IMR-90 (cell line): ENCODE data around the gene MARCHF9. TPM values are rescaled to one million over a fixed set of nuclear protein-coding genes. Genes with fewer than 3 reads are reported as not detected.

Experiments used
- ATAC-seq: fragments of 200-7000 bp; cut with Tn5 transposase; 2 replicates; pipeline ENCODE4 v1.9.1; 2020; ENCODE audit warnings: low read depth, mild to moderate bottlenecking, moderate library complexity
- BruUV-seq: library from RNA; stranded (reverse); fragments of 400-500 nt; replicated peaks from 2 replicates; lab custom pipeline; 2021; lab: Mats Ljungman, UMichigan
- CTCF ChIA-PET: fragments of 300-600 bp; formaldehyde crosslinking; extraction: SDS; loops from one replicate; lab custom pipeline; 2021; ENCODE audit warnings: antibody characterized with exemption; lab: Yijun Ruan, JAX
- POLR2A ChIA-PET: fragments of 300-600 bp; sonication (Branson Sonifier 250); formaldehyde crosslinking; loops from one replicate; lab custom pipeline; 2022; ENCODE audit warnings: antibody characterized with exemption; ENCODE audit not compliant: unreplicated experiment; lab: Charles Lee
- DNase-seq: peaks from one replicate; pipeline ENCODE4 v3.0.0; 2013
- H2AFZ ChIP-seq: replicated peaks from 2 replicates; pipeline ENCODE3; 2013; ENCODE audit warnings: low read length, mild to moderate bottlenecking; ENCODE audit not compliant: poor library complexity
- H2AK5ac ChIP-seq: 2 replicates; pipeline ENCODE4 v1.6.1; 2013; ENCODE audit warnings: low read depth, low read length, inconsistent platforms
- H2AK9ac ChIP-seq: replicated peaks from 2 replicates; pipeline ENCODE3; 2013; ENCODE audit warnings: mild to moderate bottlenecking, low read depth, low read length, moderate library complexity; ENCODE audit not compliant: poor library complexity
- H2BK120ac ChIP-seq: 2 replicates; pipeline ENCODE4 v1.6.1; 2013; ENCODE audit warnings: low read depth, low read length, inconsistent platforms
- H2BK15ac ChIP-seq: 3 replicates; pipeline ENCODE4 v1.6.1; 2013; ENCODE audit warnings: low read depth, low read length, inconsistent platforms
- H2BK20ac ChIP-seq: 2 replicates; pipeline ENCODE4 v1.6.1; 2013; ENCODE audit warnings: low read depth, mild to moderate bottlenecking, inconsistent platforms, low read length, moderate library complexity
- H2BK5ac ChIP-seq: 2 replicates; pipeline ENCODE4 v1.6.1; 2013; ENCODE audit warnings: mild to moderate bottlenecking, low read depth, low read length, inconsistent platforms; ENCODE audit not compliant: poor library complexity, severe bottlenecking
- H3K14ac ChIP-seq: replicated peaks from 2 replicates; pipeline ENCODE4 v1.6.1; 2013; ENCODE audit warnings: low read depth, low read length, inconsistent platforms
- H3K18ac ChIP-seq: 2 replicates; pipeline ENCODE4 v1.6.1; 2013; ENCODE audit warnings: low read depth, low read length, control low read depth
- H3K23ac ChIP-seq: 2 replicates; pipeline ENCODE4 v1.6.1; 2013; ENCODE audit warnings: low read depth, low read length, inconsistent platforms
- H3K27ac ChIP-seq: 2 replicates; pipeline ENCODE4 v1.5.1; 2013; ENCODE audit warnings: mild to moderate bottlenecking, control low read depth, low read length; ENCODE audit not compliant: insufficient read depth
- H3K27me3 ChIP-seq: 2 replicates; pipeline ENCODE4 v1.6.1; 2013; ENCODE audit warnings: low read length; ENCODE audit not compliant: control insufficient read depth, insufficient read depth
- H3K36me3 ChIP-seq: 2 replicates; pipeline ENCODE4 v1.6.1; 2013; ENCODE audit warnings: low read length, mixed read lengths; ENCODE audit not compliant: control insufficient read depth, insufficient read depth
- H3K4ac ChIP-seq: 2 replicates; pipeline ENCODE4 v1.6.1; 2013; ENCODE audit warnings: low read depth, low read length, inconsistent platforms
- H3K4me1 ChIP-seq: 2 replicates; pipeline ENCODE4 v1.6.1; 2013; ENCODE audit warnings: low read length, mixed read lengths; ENCODE audit not compliant: control insufficient read depth, insufficient read depth
- H3K4me2 ChIP-seq: 2 replicates; pipeline ENCODE4 v1.6.1; 2013; ENCODE audit warnings: low read depth, mild to moderate bottlenecking, control low read depth, low read length, moderate library complexity
- H3K4me3 ChIP-seq: 2 replicates; pipeline ENCODE4 v1.5.1; 2013; ENCODE audit warnings: low read depth, mild to moderate bottlenecking, control low read depth, low read length, moderate library complexity; ENCODE audit not compliant: insufficient read depth
- H3K56ac ChIP-seq: 2 replicates; pipeline ENCODE4 v1.6.1; 2013; ENCODE audit warnings: low read length, inconsistent platforms; ENCODE audit not compliant: insufficient read depth; ENCODE audit errors: extremely low read depth
- H3K79me1 ChIP-seq, 2 experiments: 2 replicates each; pipeline ENCODE4 v1.6.1; 2013; ENCODE audit warnings: low read length in 2 of 2, inconsistent platforms in 1 of 2, low read depth in 1 of 2
- H3K9ac ChIP-seq: 2 replicates; pipeline ENCODE4 v1.6.1; 2013; ENCODE audit warnings: low read depth, low read length, control low read depth
- H3K9me1 ChIP-seq: 2 replicates; pipeline ENCODE4 v1.6.1; 2013; ENCODE audit warnings: low read length, inconsistent platforms; ENCODE audit not compliant: insufficient read depth
- H3K9me3 ChIP-seq: 2 replicates; pipeline ENCODE4 v1.6.1; 2013; ENCODE audit warnings: low read length; ENCODE audit not compliant: control insufficient read depth, insufficient read depth
- H4K20me1 ChIP-seq: 2 replicates; pipeline ENCODE4 v1.6.1; 2013; ENCODE audit warnings: low read length, inconsistent platforms; ENCODE audit not compliant: insufficient read depth
- H4K5ac ChIP-seq: 2 replicates; pipeline ENCODE4 v1.6.1; 2013; ENCODE audit warnings: mild to moderate bottlenecking, low read depth, low read length, control low read depth
- H4K8ac ChIP-seq, 2 experiments: 2 replicates each; pipeline ENCODE4 v1.6.1; 2013; ENCODE audit warnings: low read depth in 2 of 2, low read length in 2 of 2, control low read depth in 1 of 2, inconsistent platforms in 1 of 2
- H4K91ac ChIP-seq: 2 replicates; pipeline ENCODE4 v1.6.1; 2013; ENCODE audit warnings: low read depth, low read length, inconsistent platforms; ENCODE audit not compliant: insufficient read depth
- RFX5 ChIP-seq: IDR thresholded peaks from 2 replicates; pipeline ENCODE4 v1.8.0; 2012; ENCODE audit warnings: low read depth, mild to moderate bottlenecking, low read length, moderate library complexity
- WGBS, 2 experiments: methylation state at CpG; one replicate each; pipeline versions ENCODE4 v1.1.5 to v1.1.7; 2013; ENCODE audit warnings: missing lambda C conversion rate in 2 of 2; ENCODE audit not compliant: insufficient read length in 1 of 2; ENCODE audit errors: extremely low coverage in 2 of 2; 5-methylcytosine and 5-hydroxymethylcytosine counted together
- dilution Hi-C: fragments of 300-500 bp; cut with HindIII; formaldehyde crosslinking; loops from one replicate; pipeline ENCODE4 v1.14.3; 2018; ENCODE audit warnings: low sequenced_read_pairs; ENCODE audit not compliant: unreplicated experiment
- in situ Hi-C: fragments of 300-500 bp; cut with MboI; formaldehyde crosslinking; loops from 3 replicates; pipeline ENCODE4 v1.14.3; 2019; ENCODE audit warnings: low sequenced_read_pairs, inconsistent platforms, mixed read lengths
- intact Hi-C: fragments of 100-400 bp; cut with micrococcal nuclease; formaldehyde crosslinking; loops from 2 replicates; pipeline ENCODE4 v1.10.0; 2022
- polyA plus RNA-seq, 3 experiments: library from polyadenylated mRNA; depleted of rRNA; stranded (reverse); fragments of >200 nt; gene quantifications; 2 replicates each; pipeline ENCODE4 v1.2.3, GENCODE V29; 2012; ENCODE audit warnings: low replicate concordance in 1 of 3
- total RNA-seq: library from RNA; depleted of rRNA; stranded (reverse); fragments of >200 nt; gene quantifications from 2 replicates; pipeline ENCODE4 v1.2.3, GENCODE V29; 2012
- TF ChIP-seq, protein P1 (sequence below): conservative IDR thresholded peaks from 2 replicates; pipeline ENCODE4 v1.5.1; 2012; ENCODE audit warnings: mild to moderate bottlenecking, low read depth, low read length, improper control_type of control experiment

Gene MARCHF9
- total and polyA plus RNA-seq, 2 of the 4 experiments (the other 2 are of a cell fraction): 1.1 to 5.4 TPM

DNA sequence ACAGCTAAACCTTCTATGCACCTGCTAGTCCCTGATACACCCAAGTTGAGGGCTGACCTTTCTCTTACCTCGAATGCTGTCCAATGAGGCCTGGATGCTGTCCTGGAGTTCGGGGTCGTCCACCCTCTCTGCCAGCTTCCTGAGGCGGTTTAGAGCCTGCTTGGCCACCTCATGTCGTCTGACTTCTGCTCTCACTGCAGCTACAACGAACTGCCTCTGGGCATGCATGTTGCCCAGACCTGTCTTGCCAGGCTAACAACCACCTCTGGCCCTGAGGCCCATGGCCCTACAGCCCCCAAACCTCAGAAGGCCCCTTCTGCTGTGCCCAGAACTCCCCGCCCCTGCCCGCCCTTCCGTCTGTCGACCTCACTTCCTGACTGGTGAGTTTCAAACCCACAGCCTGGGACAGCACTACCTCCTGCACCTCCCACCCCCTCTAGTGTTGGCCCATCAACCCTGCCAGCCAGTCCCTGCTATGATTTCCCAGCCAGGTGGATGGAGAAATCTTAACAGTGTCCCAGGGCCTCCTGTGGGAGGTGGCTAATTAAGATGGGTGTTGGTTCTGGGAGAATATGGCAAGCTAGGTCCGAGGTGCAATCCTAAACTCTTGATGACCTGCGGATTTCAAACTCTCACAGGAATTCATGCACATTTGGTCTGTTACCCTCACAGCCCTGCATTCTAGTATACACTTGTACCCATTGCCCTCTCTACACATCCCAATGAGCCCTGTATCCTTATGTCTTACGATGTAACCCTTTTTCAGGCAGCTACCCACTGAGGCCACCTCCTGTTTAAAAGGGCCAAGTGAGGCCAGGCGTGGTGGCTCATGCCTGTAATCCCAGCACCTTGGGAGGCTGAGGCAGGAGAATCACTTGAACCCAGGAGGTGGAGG lies 12.8 kb upstream of the MARCHF9 start:
- in situ Hi-C loops (no loop called here), intact Hi-C loops (no loop called here), dilution Hi-C loops (no loop called here)
- 27% methylated on average over 7 of the region's 14 CpGs; no CpG with 5 or more reads in 1 of the 2 experiments for WGBS, 2 experiments
- POLR2A ChIA-PET: no interaction called here
- no peak overlapping the region for H2BK5ac ChIP-seq
- H3K9me1 ChIP-seq: peaks cover 6% of the 10 kb centered on the region
- H4K5ac ChIP-seq: no peak overlapping the region
- no peak overlapping the region for H3K56ac ChIP-seq
- no peak overlapping the region for H2BK20ac ChIP-seq
- peaks cover 6% of the 10 kb centered on the region for H3K36me3 ChIP-seq
- no peak overlapping the region for H3K14ac ChIP-seq
- CTCF ChIA-PET: no interaction called here
- BruUV-seq: no TSS peak
- no peak overlapping the region for H3K4me3 ChIP-seq
- no peak overlapping the region for H3K18ac ChIP-seq
- H3K9ac ChIP-seq: no peak overlapping the region
- H3K79me1 ChIP-seq: peaks cover 13 to 21% of the 10 kb centered on the region in 2 experiments; a peak in 3 of 4 replicates
- H2BK15ac ChIP-seq: no peak overlapping the region
- TF ChIP-seq RFX5: no peak
- TF ChIP-seq, protein P1, sequence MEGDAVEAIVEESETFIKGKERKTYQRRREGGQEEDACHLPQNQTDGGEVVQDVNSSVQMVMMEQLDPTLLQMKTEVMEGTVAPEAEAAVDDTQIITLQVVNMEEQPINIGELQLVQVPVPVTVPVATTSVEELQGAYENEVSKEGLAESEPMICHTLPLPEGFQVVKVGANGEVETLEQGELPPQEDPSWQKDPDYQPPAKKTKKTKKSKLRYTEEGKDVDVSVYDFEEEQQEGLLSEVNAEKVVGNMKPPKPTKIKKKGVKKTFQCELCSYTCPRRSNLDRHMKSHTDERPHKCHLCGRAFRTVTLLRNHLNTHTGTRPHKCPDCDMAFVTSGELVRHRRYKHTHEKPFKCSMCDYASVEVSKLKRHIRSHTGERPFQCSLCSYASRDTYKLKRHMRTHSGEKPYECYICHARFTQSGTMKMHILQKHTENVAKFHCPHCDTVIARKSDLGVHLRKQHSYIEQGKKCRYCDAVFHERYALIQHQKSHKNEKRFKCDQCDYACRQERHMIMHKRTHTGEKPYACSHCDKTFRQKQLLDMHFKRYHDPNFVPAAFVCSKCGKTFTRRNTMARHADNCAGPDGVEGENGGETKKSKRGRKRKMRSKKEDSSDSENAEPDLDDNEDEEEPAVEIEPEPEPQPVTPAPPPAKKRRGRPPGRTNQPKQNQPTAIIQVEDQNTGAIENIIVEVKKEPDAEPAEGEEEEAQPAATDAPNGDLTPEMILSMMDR: 0 out of 2 replicates have a peak, but pooled peaks have one; percentile 2
- ATAC-seq (no peak), DNase-seq (no peak)
- no peak overlapping the region for H2AK5ac ChIP-seq
- H3K27me3 ChIP-seq: peaks cover 48% of the 10 kb centered on the region
- no peak overlapping the region for H3K23ac ChIP-seq
- no peak overlapping the region for H2AK9ac ChIP-seq
- no peak overlapping the region for H3K4me2 ChIP-seq
- H3K27ac ChIP-seq: no peak overlapping the region
- H4K8ac ChIP-seq: no peak overlapping the region
- no peaks in the 10 kb centered on the region for H4K20me1 ChIP-seq
- H3K9me3 ChIP-seq: peaks cover 2% of the 10 kb centered on the region; the same call in 1 of the 2 replicates
- H3K4me1 ChIP-seq: peaks cover 6% of the 10 kb centered on the region
- no peak overlapping the region for H2AFZ ChIP-seq
- H4K91ac ChIP-seq: no peak overlapping the region
- no peak overlapping the region for H3K4ac ChIP-seq
- no peak overlapping the region for H2BK120ac ChIP-seq
